GM19438 (cell line): ENCODE measurements around the gene ELAVL3.
"Not testable (repeated sequence)": the region's sequence is repeated elsewhere in the genome, so short reads cannot be mapped to it uniquely, and the experiment has no call there.

Experiments used
- ATAC-seq: cut with Tn5 transposase; IDR thresholded peaks from one replicate; pipeline ENCODE4 v1.9.1; 2021; ENCODE audit warnings: low read depth; ENCODE audit not compliant: unreplicated experiment

ELAVL3 gene

GRCh38 chr19:11489378-11489777, 8.5 kb upstream of the ELAVL3 start:
- ATAC-seq: no peak

GRCh38 chr19:11486661-11487503, 6.0 kb upstream of the ELAVL3 start:
- no peak for ATAC-seq

GRCh38 chr19:11485245-11485837, 4.5 kb upstream of the ELAVL3 start:
- ATAC-seq: no peak

GRCh38 chr19:11483366-11484111, 2.7 kb upstream of the ELAVL3 start:
- ATAC-seq: no peak

- ATAC-seq: peak; percentile 51
Measured at GRCh38 chr19:11482384-11483050, 1.7 kb upstream of the ELAVL3 start.

- ATAC-seq: peak; percentile 73
Measured at GRCh38 chr19:11481534-11482383, 913 bp upstream of the ELAVL3 start.

- ATAC-seq: no peak
Measured at GRCh38 chr19:11479898-11480714, 740 bp downstream of the ELAVL3 start.

GRCh38 chr19:11479090-11479897, 1.6 kb downstream of the ELAVL3 start:
- no peak for ATAC-seq

GRCh38 chr19:11478167-11479089, 2.4 kb downstream of the ELAVL3 start:
- ATAC-seq: no peak

- ATAC-seq: no peak
Measured at GRCh38 chr19:11475861-11476260, 5.0 kb downstream of the ELAVL3 start.

GRCh38 chr19:11475343-11475742, 5.5 kb downstream of the ELAVL3 start:
- ATAC-seq: not testable (repeated sequence)

- ATAC-seq: no peak
Measured at GRCh38 chr19:11473725-11474124, 7.1 kb downstream of the ELAVL3 start.

GRCh38 chr19:11468266-11468845, 12.5 kb downstream of the ELAVL3 start:
- ATAC-seq: not testable (repeated sequence)

- no peak for ATAC-seq
Measured at GRCh38 chr19:11465600-11465999, 15.2 kb downstream of the ELAVL3 start.

GRCh38 chr19:11464333-11465265, 16.2 kb downstream of the ELAVL3 start:
- no peak for ATAC-seq

GRCh38 chr19:11463391-11463790, 17.5 kb downstream of the ELAVL3 start:
- ATAC-seq: no peak
